ENCODE measurements around the gene ABI1.

Gene ABI1

DNA sequence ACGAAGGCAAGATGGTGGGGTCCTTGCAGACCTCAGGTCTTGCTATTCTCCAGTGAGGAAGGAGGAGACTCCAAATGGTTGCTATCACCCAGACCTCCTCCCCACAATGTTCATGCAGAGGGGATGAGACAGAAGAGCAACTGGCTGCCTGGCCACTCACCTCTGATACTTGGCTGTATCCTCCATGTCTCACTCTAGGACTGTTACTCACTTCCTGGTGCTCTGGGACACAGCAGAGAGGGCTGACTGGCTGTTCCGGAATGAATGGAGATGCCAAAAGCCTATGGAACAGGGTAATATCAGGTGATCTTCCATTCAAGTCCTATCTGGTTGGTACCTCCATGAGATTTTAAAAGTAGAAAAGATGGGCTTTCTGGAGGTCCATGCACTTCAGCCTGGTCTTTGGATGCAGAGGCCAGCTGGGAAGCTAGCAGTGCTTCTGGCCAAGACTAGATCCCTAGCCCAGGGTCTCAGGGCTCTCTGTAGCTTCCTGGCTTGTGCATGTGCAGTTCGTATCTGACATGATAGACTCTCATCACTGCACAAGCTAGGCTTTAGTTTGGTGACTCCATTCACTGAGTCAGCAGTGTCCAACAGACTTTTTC is 27.0 kb upstream of the ABI1 start:
- Histone ChIP-seq H3K4me3 (replicated peaks; ENCODE audit: low read depth, low read length) (no peak overlapping the region), H3K27me3 (replicated peaks; ENCODE audit: control insufficient read depth, insufficient read depth, low read length) (no peaks in the 10 kb centered on the region), H3K36me3 (ENCODE audit: control insufficient read depth, insufficient read depth, low read length) (no peaks in the 10 kb centered on the region)
- TF ChIP-seq, protein P1, sequence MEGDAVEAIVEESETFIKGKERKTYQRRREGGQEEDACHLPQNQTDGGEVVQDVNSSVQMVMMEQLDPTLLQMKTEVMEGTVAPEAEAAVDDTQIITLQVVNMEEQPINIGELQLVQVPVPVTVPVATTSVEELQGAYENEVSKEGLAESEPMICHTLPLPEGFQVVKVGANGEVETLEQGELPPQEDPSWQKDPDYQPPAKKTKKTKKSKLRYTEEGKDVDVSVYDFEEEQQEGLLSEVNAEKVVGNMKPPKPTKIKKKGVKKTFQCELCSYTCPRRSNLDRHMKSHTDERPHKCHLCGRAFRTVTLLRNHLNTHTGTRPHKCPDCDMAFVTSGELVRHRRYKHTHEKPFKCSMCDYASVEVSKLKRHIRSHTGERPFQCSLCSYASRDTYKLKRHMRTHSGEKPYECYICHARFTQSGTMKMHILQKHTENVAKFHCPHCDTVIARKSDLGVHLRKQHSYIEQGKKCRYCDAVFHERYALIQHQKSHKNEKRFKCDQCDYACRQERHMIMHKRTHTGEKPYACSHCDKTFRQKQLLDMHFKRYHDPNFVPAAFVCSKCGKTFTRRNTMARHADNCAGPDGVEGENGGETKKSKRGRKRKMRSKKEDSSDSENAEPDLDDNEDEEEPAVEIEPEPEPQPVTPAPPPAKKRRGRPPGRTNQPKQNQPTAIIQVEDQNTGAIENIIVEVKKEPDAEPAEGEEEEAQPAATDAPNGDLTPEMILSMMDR (IDR thresholded peaks at IDR 0.05; ENCODE audit: insufficient read depth, low read length, poor library complexity, severe bottlenecking), result no peak
- no peak for DNase-seq (ENCODE audit: extremely low read depth, insufficient read length)

DNA sequence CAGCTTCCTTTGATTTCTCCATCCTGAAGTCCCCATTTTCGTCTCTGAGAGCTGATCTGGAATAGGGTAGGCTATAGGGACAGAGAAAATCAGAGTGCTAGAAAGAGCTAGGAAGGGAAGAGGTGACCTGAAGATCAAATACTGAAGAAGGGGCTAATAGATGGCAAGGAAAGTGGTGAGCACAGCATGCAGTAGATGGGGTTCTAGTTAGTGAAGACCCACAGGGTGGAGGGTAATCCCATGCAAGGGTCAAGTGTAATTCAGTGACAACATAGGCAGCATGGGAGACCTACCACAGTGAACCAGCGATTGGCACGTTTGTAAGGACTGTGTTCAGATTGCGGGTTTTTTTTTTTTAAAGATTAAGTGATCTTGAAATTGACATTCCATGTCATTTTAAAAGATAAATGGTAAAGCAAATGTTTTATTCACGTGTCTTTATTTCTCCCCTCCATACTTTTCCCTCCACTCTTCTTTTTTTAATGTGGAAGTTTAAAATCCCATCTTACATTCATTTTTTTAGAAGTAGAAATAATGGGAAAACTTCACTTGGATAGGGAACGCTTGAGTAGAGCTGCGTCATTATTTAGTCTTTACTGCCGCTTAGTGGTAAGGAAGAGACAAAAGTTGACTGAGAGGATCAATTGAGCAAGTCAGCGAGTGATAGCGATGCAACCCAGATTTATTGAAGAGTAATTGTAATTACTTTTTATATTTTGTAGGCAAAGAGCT is 21.0 kb upstream of the ABI1 start:
- no peak for DNase-seq (ENCODE audit: extremely low read depth, insufficient read length)
- no peaks in the 10 kb centered on the region for H3K27me3 ChIP-seq (replicated peaks; ENCODE audit: control insufficient read depth, insufficient read depth, low read length)
- TF ChIP-seq, protein P1 (IDR thresholded peaks at IDR 0.05; ENCODE audit: insufficient read depth, low read length, poor library complexity, severe bottlenecking), result peak; percentile 71
- no peak overlapping the region for H3K4me3 ChIP-seq (replicated peaks; ENCODE audit: low read depth, low read length)
- H3K36me3 ChIP-seq (ENCODE audit: control insufficient read depth, insufficient read depth, low read length), result no peaks in the 10 kb centered on the region

DNA sequence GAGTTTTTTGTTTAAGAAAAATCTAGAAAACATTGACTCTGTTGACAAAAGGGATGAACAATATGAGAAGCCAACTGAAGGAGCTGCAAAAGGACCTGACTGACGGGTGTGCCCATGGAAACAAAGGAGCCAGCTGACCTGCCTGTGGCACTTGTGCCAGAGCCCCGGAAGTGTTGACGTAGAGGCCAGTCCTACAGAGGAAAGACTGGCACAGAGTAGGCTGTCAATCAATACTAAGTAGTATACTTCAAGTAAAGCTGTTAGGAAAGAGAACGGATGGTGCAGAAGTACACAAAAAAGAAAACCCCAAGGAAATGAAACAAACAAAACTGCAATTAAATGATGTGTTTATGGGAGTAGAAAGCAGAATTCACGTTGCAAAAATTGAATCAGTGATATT is 19.0 kb upstream of the ABI1 start:
- Histone ChIP-seq H3K36me3 (ENCODE audit: control insufficient read depth, insufficient read depth, low read length) (no peaks in the 10 kb centered on the region), H3K27me3 (replicated peaks; ENCODE audit: control insufficient read depth, insufficient read depth, low read length) (no peaks in the 10 kb centered on the region), H3K4me3 (replicated peaks; ENCODE audit: low read depth, low read length) (no peak overlapping the region)
- DNase-seq (ENCODE audit: extremely low read depth, insufficient read length), result no peak
- TF ChIP-seq, protein P1 (IDR thresholded peaks at IDR 0.05; ENCODE audit: insufficient read depth, low read length, poor library complexity, severe bottlenecking), result no peak

DNA sequence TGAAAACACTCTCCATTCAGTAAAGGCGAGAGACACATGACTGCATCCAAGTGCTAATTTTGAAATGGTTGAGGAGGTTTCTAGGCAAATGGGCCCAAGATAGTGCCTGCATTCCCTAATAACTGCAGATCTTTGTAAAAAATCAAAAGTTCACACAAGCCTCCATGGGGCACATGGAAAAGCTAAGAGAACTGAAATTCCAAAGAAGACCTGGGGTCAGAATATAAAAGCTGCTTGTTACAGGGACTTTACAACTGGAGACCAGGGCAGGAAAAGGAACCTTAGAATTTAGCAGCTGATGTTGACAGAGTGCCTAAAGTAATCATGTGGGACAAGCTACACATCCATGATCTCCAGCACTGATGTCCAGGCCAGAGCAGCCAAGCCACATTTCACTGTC is 10.0 kb upstream of the ABI1 start:
- DNase-seq (ENCODE audit: extremely low read depth, insufficient read length), result no peak
- H3K27me3 ChIP-seq (replicated peaks; ENCODE audit: control insufficient read depth, insufficient read depth, low read length), result no peaks in the 10 kb centered on the region
- TF ChIP-seq, protein P1 (IDR thresholded peaks at IDR 0.05; ENCODE audit: insufficient read depth, low read length, poor library complexity, severe bottlenecking), result no peak
- no peaks in the 10 kb centered on the region for H3K36me3 ChIP-seq (ENCODE audit: control insufficient read depth, insufficient read depth, low read length)
- no peak overlapping the region for H3K4me3 ChIP-seq (replicated peaks; ENCODE audit: low read depth, low read length)

DNA sequence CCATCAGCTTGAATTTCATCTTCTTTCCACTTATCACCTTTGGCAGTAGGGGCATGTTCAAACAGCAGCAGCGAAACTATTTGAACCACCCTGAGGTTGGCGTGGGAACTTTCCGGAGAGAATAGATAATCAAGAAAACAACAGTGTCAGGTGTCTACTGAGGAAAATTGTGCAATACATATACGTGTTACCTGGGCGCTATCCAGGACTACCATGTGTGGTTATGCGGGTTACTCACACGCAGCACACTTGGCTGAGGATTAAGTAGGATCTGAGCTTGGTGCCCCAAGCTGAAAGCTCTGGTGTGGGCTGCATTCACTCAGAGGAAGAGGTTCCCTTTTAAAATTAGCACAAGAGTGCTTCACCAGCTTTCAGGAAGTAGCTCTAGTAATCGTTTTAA is 8.8 kb upstream of the ABI1 start:
- Histone ChIP-seq H3K36me3 (ENCODE audit: control insufficient read depth, insufficient read depth, low read length) (no peaks in the 10 kb centered on the region), H3K4me3 (replicated peaks; ENCODE audit: low read depth, low read length) (no peak overlapping the region), H3K27me3 (replicated peaks; ENCODE audit: control insufficient read depth, insufficient read depth, low read length) (no peaks in the 10 kb centered on the region)
- DNase-seq (ENCODE audit: extremely low read depth, insufficient read length), result no peak
- TF ChIP-seq, protein P1 (IDR thresholded peaks at IDR 0.05; ENCODE audit: insufficient read depth, low read length, poor library complexity, severe bottlenecking), result no peak
